K562 (cell line): ENCODE results near the gene WDR90. TPM values are rescaled to one million over a fixed set of nuclear protein-coding genes. Genes with fewer than 3 reads are reported as not detected.

Source experiments
- ARID2 ChIP-seq: fragments of 450-650 bp; IDR thresholded peaks from 2 replicates; pipeline ENCODE4 v1.6.1; 2017; ENCODE audit warnings: antibody characterized with exemption, mild to moderate bottlenecking
- BRD4 ChIP-seq: fragments of 200-600 bp; sonication (generic); IDR thresholded peaks from 2 replicates; pipeline ENCODE4 v1.6.1; 2017; ENCODE audit warnings: inconsistent platforms
- CBFB ChIP-seq: sonication (generic); formaldehyde crosslinking; IDR thresholded peaks from 2 replicates; pipeline ENCODE4 v1.4.0; 2020; ENCODE audit warnings: mild to moderate bottlenecking, missing genetic modification reagents
- FOXA3 ChIP-seq, 2 experiments: fragments of 450-650 bp in 1 of 2; sonication (generic) in 1 of 2; formaldehyde crosslinking; IDR thresholded peaks in 1 of 2; conservative IDR thresholded peaks in 1 of 2; 2 replicates each; pipeline versions ENCODE4 v1.4.0 to v1.8.0; 2020 to 2022; ENCODE audit warnings: mild to moderate bottlenecking in 2 of 2, missing genetic modification reagents in 1 of 2
- L3MBTL2 ChIP-seq: fragments of 450-650 bp; IDR thresholded peaks from 2 replicates; pipeline ENCODE4 v1.6.1; 2016; ENCODE audit warnings: mild to moderate bottlenecking, moderate library complexity
- SIRT6 ChIP-seq: IDR thresholded peaks from one replicate; pipeline ENCODE4 v1.6.1; 2012; ENCODE audit warnings: low read depth, mild to moderate bottlenecking, control low read depth, inconsistent platforms, low read length, moderate library complexity
- SMC3 ChIP-seq: conservative IDR thresholded peaks from 2 replicates; pipeline ENCODE4 v1.6.1; 2011; ENCODE audit warnings: low read depth, low read length, improper control_type of control experiment; ENCODE audit not compliant: insufficient read depth
- TCF7L2 ChIP-seq: fragments of 150-350 bp; IDR thresholded peaks from 2 replicates; pipeline ENCODE4 v1.6.1; 2016; ENCODE audit warnings: low read depth, mild to moderate bottlenecking, low read length, moderate library complexity
- ZC3H8 ChIP-seq: fragments of 450-650 bp; IDR thresholded peaks from 2 replicates; pipeline ENCODE4 v1.6.1; 2017
- ZNF282 ChIP-seq: sonication (generic); formaldehyde crosslinking; IDR thresholded peaks from 2 replicates; pipeline ENCODE4 v1.8.1; 2023; ENCODE audit warnings: missing genetic modification reagents
- ZNF311 ChIP-seq: fragments of 250-450 bp; sonication (Bioruptor Pico); IDR thresholded peaks from 2 replicates; pipeline ENCODE4 v1.4.0; 2020; ENCODE audit warnings: mild to moderate bottlenecking, moderate library complexity
- polyA plus RNA-seq, 8 experiments: library from polyadenylated mRNA; depleted of rRNA in 4 of 8; stranded (reverse) in 5 of 8; unstranded in 3 of 8; fragments of >200 nt; fragmentation: Nextera tagmentation in 2 of 8; fragmentation: Illumina TruSeq in 1 of 8; extraction: Ambion mirVana in 2 of 8; extraction: Trizol in 1 of 8; gene quantifications; 2 replicates each; pipeline versions ENCODE4 v1.2.1 to v1.2.3, GENCODE V29; 2011 to 2014; ENCODE audit warnings: inconsistent platforms in 1 of 8, missing spikeins in 1 of 8
- total RNA-seq, 7 experiments: library from RNA; depleted of rRNA in 6 of 7; stranded (reverse); fragments of >200 nt in 6 of 7; fragmentation: Illumina TruSeq in 2 of 7; extraction: Trizol in 2 of 7; gene quantifications; 2 replicates each; pipeline versions ENCODE4 v1.2.1 to v1.2.3, GENCODE V29; 2011 to 2021; ENCODE audit warnings: low replicate concordance in 1 of 7
- TF ChIP-seq, protein P1 (sequence below), 2 experiments: fragments of 450-650 bp; conservative IDR thresholded peaks; 2 replicates each; pipeline ENCODE4 v1.6.1; 2017; ENCODE audit warnings: mild to moderate bottlenecking in 2 of 2, moderate library complexity in 2 of 2
- TF ChIP-seq, protein P2 (sequence below): fragments of 450-650 bp; IDR thresholded peaks from 2 replicates; pipeline ENCODE4 v1.6.1; 2016; ENCODE audit warnings: mild to moderate bottlenecking, moderate library complexity

WDR90 gene
- total and polyA plus RNA-seq, 9 of the 15 experiments (the other 6 are each of a cell fraction or from before 2014, with no cell fraction given), result 0.44 to 12.6 (median 3.3) TPM

DNA sequence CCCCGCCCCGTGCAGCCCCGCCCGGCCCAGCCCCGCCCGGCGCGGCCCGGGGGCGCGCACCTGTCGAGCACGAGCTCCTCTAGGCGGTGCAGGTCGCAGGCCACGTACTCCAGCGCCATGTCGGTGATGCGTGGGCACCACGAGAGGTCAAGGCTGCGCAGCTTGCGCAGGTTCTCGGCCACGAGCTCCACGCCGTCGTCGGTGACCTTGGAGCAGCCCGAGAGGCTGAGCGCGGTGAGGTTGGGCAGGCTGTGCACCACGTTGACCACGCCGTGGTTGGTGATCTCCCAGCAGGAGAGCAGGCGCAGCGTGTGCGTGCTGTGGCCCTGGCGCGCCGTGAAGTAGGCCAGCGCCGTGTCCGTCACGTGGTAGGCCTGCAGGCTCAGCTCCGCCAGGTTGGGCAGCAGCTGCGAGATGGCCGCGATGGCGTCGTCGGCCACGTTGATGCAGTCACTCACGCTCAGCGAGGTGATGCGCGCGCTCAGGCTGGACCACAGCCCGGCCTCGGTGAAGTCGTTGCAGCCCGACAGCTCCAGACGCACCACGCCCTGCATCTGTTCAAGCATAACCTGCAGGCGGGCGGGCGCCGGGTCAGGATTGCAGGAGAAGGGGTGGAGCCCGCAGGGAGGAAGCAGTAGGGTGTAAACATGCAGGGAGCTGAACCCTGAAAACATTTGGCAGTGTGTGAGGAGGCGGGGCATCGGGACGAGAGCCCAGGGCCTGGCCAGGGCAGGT lies 46.4 kb downstream of the WDR90 start (continued):
- no peak for TF ChIP-seq SMC3
- TF ChIP-seq ARID2, result no peak
- no peak for TF ChIP-seq BRD4
- peak; percentile 98 for TF ChIP-seq L3MBTL2
- TF ChIP-seq, protein P1, sequence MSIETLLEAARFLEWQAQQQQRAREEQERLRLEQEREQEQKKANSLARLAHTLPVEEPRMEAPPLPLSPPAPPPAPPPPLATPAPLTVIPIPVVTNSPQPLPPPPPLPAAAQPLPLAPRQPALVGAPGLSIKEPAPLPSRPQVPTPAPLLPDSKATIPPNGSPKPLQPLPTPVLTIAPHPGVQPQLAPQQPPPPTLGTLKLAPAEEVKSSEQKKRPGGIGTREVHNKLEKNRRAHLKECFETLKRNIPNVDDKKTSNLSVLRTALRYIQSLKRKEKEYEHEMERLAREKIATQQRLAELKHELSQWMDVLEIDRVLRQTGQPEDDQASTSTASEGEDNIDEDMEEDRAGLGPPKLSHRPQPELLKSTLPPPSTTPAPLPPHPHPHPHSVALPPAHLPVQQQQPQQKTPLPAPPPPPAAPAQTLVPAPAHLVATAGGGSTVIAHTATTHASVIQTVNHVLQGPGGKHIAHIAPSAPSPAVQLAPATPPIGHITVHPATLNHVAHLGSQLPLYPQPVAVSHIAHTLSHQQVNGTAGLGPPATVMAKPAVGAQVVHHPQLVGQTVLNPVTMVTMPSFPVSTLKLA (conservative IDR thresholded peaks at IDR 0.05), result peak; percentile 33 to 64; a peak in 3 of 4 replicates
- peak; percentile 90; the same call in 1 of the 2 replicates for TF ChIP-seq CBFB (CRISPR knock-in tag)
- no peak for TF ChIP-seq ZNF311 (CRISPR knock-in tag)
- TF ChIP-seq ZC3H8, result no peak
- TF ChIP-seq, protein P2, sequence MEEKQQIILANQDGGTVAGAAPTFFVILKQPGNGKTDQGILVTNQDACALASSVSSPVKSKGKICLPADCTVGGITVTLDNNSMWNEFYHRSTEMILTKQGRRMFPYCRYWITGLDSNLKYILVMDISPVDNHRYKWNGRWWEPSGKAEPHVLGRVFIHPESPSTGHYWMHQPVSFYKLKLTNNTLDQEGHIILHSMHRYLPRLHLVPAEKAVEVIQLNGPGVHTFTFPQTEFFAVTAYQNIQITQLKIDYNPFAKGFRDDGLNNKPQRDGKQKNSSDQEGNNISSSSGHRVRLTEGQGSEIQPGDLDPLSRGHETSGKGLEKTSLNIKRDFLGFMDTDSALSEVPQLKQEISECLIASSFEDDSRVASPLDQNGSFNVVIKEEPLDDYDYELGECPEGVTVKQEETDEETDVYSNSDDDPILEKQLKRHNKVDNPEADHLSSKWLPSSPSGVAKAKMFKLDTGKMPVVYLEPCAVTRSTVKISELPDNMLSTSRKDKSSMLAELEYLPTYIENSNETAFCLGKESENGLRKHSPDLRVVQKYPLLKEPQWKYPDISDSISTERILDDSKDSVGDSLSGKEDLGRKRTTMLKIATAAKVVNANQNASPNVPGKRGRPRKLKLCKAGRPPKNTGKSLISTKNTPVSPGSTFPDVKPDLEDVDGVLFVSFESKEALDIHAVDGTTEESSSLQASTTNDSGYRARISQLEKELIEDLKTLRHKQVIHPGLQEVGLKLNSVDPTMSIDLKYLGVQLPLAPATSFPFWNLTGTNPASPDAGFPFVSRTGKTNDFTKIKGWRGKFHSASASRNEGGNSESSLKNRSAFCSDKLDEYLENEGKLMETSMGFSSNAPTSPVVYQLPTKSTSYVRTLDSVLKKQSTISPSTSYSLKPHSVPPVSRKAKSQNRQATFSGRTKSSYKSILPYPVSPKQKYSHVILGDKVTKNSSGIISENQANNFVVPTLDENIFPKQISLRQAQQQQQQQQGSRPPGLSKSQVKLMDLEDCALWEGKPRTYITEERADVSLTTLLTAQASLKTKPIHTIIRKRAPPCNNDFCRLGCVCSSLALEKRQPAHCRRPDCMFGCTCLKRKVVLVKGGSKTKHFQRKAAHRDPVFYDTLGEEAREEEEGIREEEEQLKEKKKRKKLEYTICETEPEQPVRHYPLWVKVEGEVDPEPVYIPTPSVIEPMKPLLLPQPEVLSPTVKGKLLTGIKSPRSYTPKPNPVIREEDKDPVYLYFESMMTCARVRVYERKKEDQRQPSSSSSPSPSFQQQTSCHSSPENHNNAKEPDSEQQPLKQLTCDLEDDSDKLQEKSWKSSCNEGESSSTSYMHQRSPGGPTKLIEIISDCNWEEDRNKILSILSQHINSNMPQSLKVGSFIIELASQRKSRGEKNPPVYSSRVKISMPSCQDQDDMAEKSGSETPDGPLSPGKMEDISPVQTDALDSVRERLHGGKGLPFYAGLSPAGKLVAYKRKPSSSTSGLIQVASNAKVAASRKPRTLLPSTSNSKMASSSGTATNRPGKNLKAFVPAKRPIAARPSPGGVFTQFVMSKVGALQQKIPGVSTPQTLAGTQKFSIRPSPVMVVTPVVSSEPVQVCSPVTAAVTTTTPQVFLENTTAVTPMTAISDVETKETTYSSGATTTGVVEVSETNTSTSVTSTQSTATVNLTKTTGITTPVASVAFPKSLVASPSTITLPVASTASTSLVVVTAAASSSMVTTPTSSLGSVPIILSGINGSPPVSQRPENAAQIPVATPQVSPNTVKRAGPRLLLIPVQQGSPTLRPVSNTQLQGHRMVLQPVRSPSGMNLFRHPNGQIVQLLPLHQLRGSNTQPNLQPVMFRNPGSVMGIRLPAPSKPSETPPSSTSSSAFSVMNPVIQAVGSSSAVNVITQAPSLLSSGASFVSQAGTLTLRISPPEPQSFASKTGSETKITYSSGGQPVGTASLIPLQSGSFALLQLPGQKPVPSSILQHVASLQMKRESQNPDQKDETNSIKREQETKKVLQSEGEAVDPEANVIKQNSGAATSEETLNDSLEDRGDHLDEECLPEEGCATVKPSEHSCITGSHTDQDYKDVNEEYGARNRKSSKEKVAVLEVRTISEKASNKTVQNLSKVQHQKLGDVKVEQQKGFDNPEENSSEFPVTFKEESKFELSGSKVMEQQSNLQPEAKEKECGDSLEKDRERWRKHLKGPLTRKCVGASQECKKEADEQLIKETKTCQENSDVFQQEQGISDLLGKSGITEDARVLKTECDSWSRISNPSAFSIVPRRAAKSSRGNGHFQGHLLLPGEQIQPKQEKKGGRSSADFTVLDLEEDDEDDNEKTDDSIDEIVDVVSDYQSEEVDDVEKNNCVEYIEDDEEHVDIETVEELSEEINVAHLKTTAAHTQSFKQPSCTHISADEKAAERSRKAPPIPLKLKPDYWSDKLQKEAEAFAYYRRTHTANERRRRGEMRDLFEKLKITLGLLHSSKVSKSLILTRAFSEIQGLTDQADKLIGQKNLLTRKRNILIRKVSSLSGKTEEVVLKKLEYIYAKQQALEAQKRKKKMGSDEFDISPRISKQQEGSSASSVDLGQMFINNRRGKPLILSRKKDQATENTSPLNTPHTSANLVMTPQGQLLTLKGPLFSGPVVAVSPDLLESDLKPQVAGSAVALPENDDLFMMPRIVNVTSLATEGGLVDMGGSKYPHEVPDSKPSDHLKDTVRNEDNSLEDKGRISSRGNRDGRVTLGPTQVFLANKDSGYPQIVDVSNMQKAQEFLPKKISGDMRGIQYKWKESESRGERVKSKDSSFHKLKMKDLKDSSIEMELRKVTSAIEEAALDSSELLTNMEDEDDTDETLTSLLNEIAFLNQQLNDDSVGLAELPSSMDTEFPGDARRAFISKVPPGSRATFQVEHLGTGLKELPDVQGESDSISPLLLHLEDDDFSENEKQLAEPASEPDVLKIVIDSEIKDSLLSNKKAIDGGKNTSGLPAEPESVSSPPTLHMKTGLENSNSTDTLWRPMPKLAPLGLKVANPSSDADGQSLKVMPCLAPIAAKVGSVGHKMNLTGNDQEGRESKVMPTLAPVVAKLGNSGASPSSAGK, result peak; percentile 97
- peak in 1 of 2 experiments; percentile 86; a peak in 2 of 4 replicates for TF ChIP-seq FOXA3 (CRISPR knock-in tag; conservative IDR thresholded peaks at IDR 0.05 in 1 of 2, IDR thresholded peaks at IDR 0.05 in 1 of 2)
- no peak for TF ChIP-seq TCF7L2
- TF ChIP-seq ZNF282 (CRISPR knock-in tag), result peak; percentile 71
- TF ChIP-seq SIRT6, result no peak
